ENCODE data around the gene SDF4.

DNA sequence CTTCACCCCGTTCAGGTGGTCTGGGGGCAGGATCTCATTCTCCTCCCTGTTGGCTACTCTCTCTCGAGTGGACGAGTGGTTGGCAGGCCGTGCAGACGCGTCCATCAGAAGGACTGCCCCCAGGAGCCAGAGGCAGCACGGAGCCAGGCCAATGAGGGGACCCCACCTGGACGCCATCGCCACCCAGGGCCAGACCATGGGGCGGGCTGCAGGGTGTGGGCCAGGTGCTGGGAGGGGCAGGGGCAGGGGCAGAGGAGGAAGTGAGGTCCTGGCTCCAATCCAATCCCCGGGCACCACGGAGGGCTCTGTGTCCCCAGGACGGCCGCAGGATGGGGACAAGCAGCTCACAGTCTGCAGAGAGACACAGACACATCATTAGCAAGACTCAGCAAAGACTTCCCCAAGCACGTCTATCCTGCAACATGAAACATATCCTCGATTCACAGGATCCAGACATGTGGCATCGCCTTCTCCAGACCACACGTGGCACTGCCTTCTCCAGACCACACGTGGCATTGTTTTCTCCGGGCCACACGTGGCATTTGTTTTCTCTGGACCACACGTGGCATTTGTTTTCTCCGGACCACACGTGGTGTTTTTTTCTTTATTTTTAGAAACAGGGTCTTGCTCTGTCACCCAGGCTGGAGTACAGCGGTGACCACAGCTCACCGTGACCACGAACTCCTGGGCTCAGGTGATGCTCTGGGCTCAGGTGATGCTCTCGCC, 3.0 kb downstream of the SDF4 start:
- TF ChIP-seq GATA2 (IDR thresholded peaks at IDR 0.05; ENCODE audit: low read depth, low read length) (no peak), GATA3 (IDR thresholded peaks at IDR 0.05; ENCODE audit: low read depth, low read length) (no peak)

All from SH-SY5Y (cell line).